HepG2 (cell line): ENCODE results near the gene PLAA. TPM values are rescaled to one million over a fixed set of nuclear protein-coding genes. Genes with fewer than 3 reads are reported as not detected.

Experiments
- ATAC-seq: fragments of 200-7000 bp; cut with Tn5 transposase; 3 replicates; pipeline ENCODE4 v1.9.1; 2020; ENCODE audit warnings: mild to moderate bottlenecking, moderate library complexity
- BruUV-seq: library from RNA; stranded (reverse); fragments of 400-500 nt; replicated peaks from 2 replicates; lab custom pipeline; 2021; lab: Mats Ljungman, UMichigan
- CTCF ChIA-PET: fragments of 300-600 bp; formaldehyde crosslinking; extraction: SDS; loops from one replicate; lab custom pipeline; 2021; ENCODE audit warnings: low total read pairs, inconsistent platforms, low intra/inter-chr PET ratio; lab: Yijun Ruan, JAX
- POLR2A ChIA-PET: fragments of 350-600 bp; sonication (Branson Sonifier 250); formaldehyde crosslinking; loops from one replicate; lab custom pipeline; 2020; ENCODE audit warnings: antibody characterized with exemption, inconsistent platforms; lab: Yijun Ruan, JAX
- DNase-seq: peaks from one replicate; pipeline ENCODE4 v3.0.0-alpha.2; 2015; ENCODE audit warnings: low spot score
- FAIRE-seq: peaks from 3 replicates; lab custom pipeline; 2011; peaks lifted over from hg19 to GRCh38; lab: Jason Lieb, UNC
- H2AFZ ChIP-seq: one replicate; pipeline ENCODE4 v1.6.1; 2011; ENCODE audit warnings: low read length, inconsistent platforms
- H3K27ac ChIP-seq: fragments of 300-600 bp; 3 replicates; pipeline ENCODE4 v1.8.0; 2011; ENCODE audit warnings: mixed run types, mild to moderate bottlenecking, mixed read lengths, low read length, inconsistent platforms; ENCODE audit not compliant: insufficient read depth; ENCODE audit errors: extremely low read length
- H3K27me3 ChIP-seq, 2 experiments: fragments of 200-600 bp in 1 of 2; 2 replicates in 1 of 2; 3 replicates in 1 of 2; pipeline versions ENCODE4 v1.6.0 to v1.8.0; 2011; ENCODE audit warnings: low read length in 2 of 2, mild to moderate bottlenecking in 2 of 2, moderate library complexity in 2 of 2, inconsistent platforms in 1 of 2; ENCODE audit not compliant: insufficient read depth in 2 of 2, control insufficient read depth in 1 of 2
- H3K36me3 ChIP-seq, 2 experiments: fragments of 200-600 bp in 1 of 2; replicated peaks in 1 of 2; 2 replicates in 1 of 2; 3 replicates in 1 of 2; pipeline versions ENCODE4 v1.5.1 to v1.8.0; 2011; ENCODE audit warnings: low read length in 2 of 2, inconsistent platforms in 1 of 2; ENCODE audit not compliant: insufficient read depth in 2 of 2, control insufficient read depth in 1 of 2
- H3K4me1 ChIP-seq: 2 replicates; pipeline ENCODE4 v1.5.1; 2012; ENCODE audit warnings: low read length, inconsistent platforms; ENCODE audit not compliant: insufficient read depth
- H3K4me2 ChIP-seq: 2 replicates; pipeline ENCODE4 v1.6.0; 2011; ENCODE audit warnings: low read depth, low read length, inconsistent platforms
- H3K4me3 ChIP-seq, 3 experiments: fragments of 200-600 bp in 1 of 3; sonication (generic), shearing (Covaris generic) in 1 of 3; replicated peaks in 1 of 3; 2 replicates each; pipeline ENCODE4 v1.5.1; 2011 to 2016; ENCODE audit warnings: low read length in 3 of 3, inconsistent platforms in 2 of 3, low read depth in 2 of 3, mild to moderate bottlenecking in 2 of 3, control low read depth in 1 of 3, mixed read lengths in 1 of 3; ENCODE audit not compliant: insufficient read depth in 1 of 3
- H3K79me2 ChIP-seq: one replicate; pipeline ENCODE4 v1.6.1; 2011; ENCODE audit warnings: low read length, inconsistent platforms; ENCODE audit not compliant: insufficient read depth
- H3K9ac ChIP-seq: 2 replicates; pipeline ENCODE4 v1.6.0; 2011; ENCODE audit warnings: mild to moderate bottlenecking, low read depth, low read length, inconsistent platforms; ENCODE audit not compliant: insufficient read depth
- H3K9me3 ChIP-seq: 2 replicates; pipeline ENCODE4 v1.5.1; 2012; ENCODE audit warnings: mild to moderate bottlenecking, low read length
- H4K20me1 ChIP-seq: 2 replicates; pipeline ENCODE4 v1.6.0; 2011; ENCODE audit warnings: inconsistent platforms, mild to moderate bottlenecking, low read length, moderate library complexity; ENCODE audit not compliant: insufficient read depth
- SAP130 ChIP-seq: IDR thresholded peaks from 2 replicates; pipeline ENCODE4 v1.6.1; 2016; ENCODE audit warnings: low read depth
- TEAD3 ChIP-seq: optimal IDR thresholded peaks from 2 replicates; pipeline ENCODE3; 2016; ENCODE audit warnings: borderline replicate concordance
- ZHX2 ChIP-seq, 2 experiments: sonication (generic) in 1 of 2; formaldehyde crosslinking in 1 of 2; IDR thresholded peaks; 2 replicates each; pipeline versions ENCODE4 v1.6.1 to v1.9.0; 2014 to 2022; ENCODE audit warnings: antibody characterized with exemption in 1 of 2, borderline replicate concordance in 1 of 2, inconsistent platforms in 1 of 2, low read depth in 1 of 2, missing genetic modification reagents in 1 of 2
- ZNF263 ChIP-seq: sonication (generic); formaldehyde crosslinking; IDR thresholded peaks from 2 replicates; pipeline ENCODE4 v1.4.0; 2020; ENCODE audit warnings: missing genetic modification reagents
- WGBS: methylation state at CpG from one replicate; pipeline ENCODE4 v1.1.6; 2017; ENCODE audit warnings: low lambda C conversion rate; 5-methylcytosine and 5-hydroxymethylcytosine counted together
- in situ Hi-C: cut with HindIII; loops from 2 replicates; pipeline ENCODE4 v1.10.0; 2017; ENCODE audit warnings: low pct_unique_long_range_greater_than_20kb; ENCODE audit not compliant: extremely low pct_ligation_motif_present
- intact Hi-C: fragments of 100-400 bp; cut with micrococcal nuclease; formaldehyde crosslinking; loops from one replicate; pipeline ENCODE4 v1.10.0; 2022; ENCODE audit not compliant: unreplicated experiment
- polyA plus RNA-seq, 8 experiments: library from polyadenylated mRNA; depleted of rRNA in 3 of 8; stranded (reverse) in 7 of 8; unstranded in 1 of 8; fragments of >200 nt; fragmentation: Illumina TruSeq in 4 of 8; extraction: Trizol in 4 of 8; gene quantifications; 2 replicates each; pipeline versions ENCODE4 v1.2.1 to v1.2.3, GENCODE V29; 2011 to 2016; ENCODE audit warnings: low read depth in 4 of 8, missing spikeins in 1 of 8, mixed read lengths in 1 of 8; ENCODE audit not compliant: insufficient read depth in 1 of 8
- total RNA-seq, 5 experiments: library from RNA; depleted of rRNA; stranded (reverse); fragments of >200 nt; fragmentation: Illumina TruSeq; extraction: Trizol; gene quantifications; 2 replicates each; pipeline ENCODE4 v1.2.3, GENCODE V29; 2016; ENCODE audit warnings: low read depth in 1 of 5

PLAA gene
- total and polyA plus RNA-seq, 2 of the 13 experiments (the other 11 are each of a cell fraction or from before 2014, with no cell fraction given), result 5.8 to 22.9 TPM

GRCh38 chr9:26945591-26945990 lies 1.5 kb downstream of the PLAA start:
- CTCF ChIA-PET, result no interaction called here
- intact Hi-C loops, result no loop called here

More at GRCh38 chr9:26945591-26945990, 1.5 kb downstream of the PLAA start:
- peaks cover 64% of the 10 kb centered on the region for H3K4me1 ChIP-seq
- ATAC-seq (no peak), FAIRE-seq (no peak), DNase-seq (no peak)
- 0 out of 2 replicates have a peak, but pooled peaks cover 2% of the 10 kb centered on the region for H4K20me1 ChIP-seq
- no peak overlapping the region for H2AFZ ChIP-seq
- TSS peak; percentile 60 for BruUV-seq
- no peaks in the 10 kb centered on the region; a peak in 1 of 5 replicates for H3K27me3 ChIP-seq
- no peaks in the 10 kb centered on the region; a peak in 1 of 5 replicates for H3K36me3 ChIP-seq
- H3K4me2 ChIP-seq, result peak overlapping the region; percentile 80
- 0 out of 2 replicates have a peak, but pooled peaks have one; percentile 20 for TF ChIP-seq SAP130 (CRISPR knock-in tag)
- peak; percentile 52; the same call in 1 of the 2 replicates for TF ChIP-seq ZNF263 (CRISPR knock-in tag)
- TF ChIP-seq ZHX2 (IDR thresholded peaks at IDR 0.05; ENCODE audit: low read depth), result no peak
- TF ChIP-seq ZHX2 (CRISPR knock-in tag; IDR thresholded peaks at IDR 0.05; ENCODE audit: borderline replicate concordance), result no peak
- TF ChIP-seq TEAD3, result peak; percentile 47
- POLR2A ChIA-PET, result interaction anchor here (0.9 kb wide), 1 partner anchor 10 kb away, joined by 7 read pairs; the partner anchor contains the start of gene IFT74
- H3K9me3 ChIP-seq, result no peaks in the 10 kb centered on the region
- H3K27ac ChIP-seq, result no peak overlapping the region
- peak overlapping the region; percentile 95; the same call in 1 of the 2 replicates for H3K9ac ChIP-seq
- in situ Hi-C loops, result no loop called here
- 12% methylated on average over 2 of the region's 2 CpGs for WGBS
- peaks cover 59% of the 10 kb centered on the region for H3K79me2 ChIP-seq
- H3K4me3 ChIP-seq, result peak overlapping the region; percentile 90 to 98 (median 93); a peak in 5 of 6 replicates
